Testis (tissue), 2 donors: ENCODE measurements around the gene COL23A1.

Experiments
- POLR2A ChIP-seq: fragments of 450-650 bp; IDR thresholded peaks from one replicate; pipeline ENCODE4 v1.6.1; 2017; ENCODE audit warnings: antibody characterized with exemption, mild to moderate bottlenecking, moderate library complexity
- TF ChIP-seq, protein P1 (sequence below), 3 experiments: fragments of 450-650 bp in 2 of 3; fragments of 200-600 bp in 1 of 3; sonication (generic) in 1 of 3; IDR thresholded peaks; one replicate each; pipeline ENCODE4 v1.5.1; 2016 to 2019; ENCODE audit warnings: antibody characterized with exemption in 3 of 3, mild to moderate bottlenecking in 2 of 3, moderate library complexity in 1 of 3

DNA sequence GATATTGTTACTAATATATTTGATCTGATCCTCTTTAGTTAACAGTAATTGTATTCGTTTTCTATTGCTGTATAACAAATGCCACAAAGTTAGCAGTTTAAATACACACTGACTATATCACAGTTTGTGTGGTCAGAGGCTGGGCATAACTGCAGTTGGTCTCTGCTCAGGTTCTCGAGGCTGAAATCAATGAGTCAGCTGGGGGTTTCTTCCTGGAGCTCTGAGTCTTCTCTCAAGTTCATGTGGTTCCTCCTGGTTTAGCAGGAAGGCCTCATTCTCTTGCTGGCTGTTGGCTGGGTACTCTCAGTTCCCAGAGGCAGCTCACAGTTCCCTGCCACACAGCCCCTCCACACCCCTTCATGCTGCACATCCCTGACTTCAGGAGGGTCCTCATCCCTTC, 20.7 kb downstream of the COL23A1 start:
- no peak for TF ChIP-seq POLR2A
- TF ChIP-seq, protein P1, sequence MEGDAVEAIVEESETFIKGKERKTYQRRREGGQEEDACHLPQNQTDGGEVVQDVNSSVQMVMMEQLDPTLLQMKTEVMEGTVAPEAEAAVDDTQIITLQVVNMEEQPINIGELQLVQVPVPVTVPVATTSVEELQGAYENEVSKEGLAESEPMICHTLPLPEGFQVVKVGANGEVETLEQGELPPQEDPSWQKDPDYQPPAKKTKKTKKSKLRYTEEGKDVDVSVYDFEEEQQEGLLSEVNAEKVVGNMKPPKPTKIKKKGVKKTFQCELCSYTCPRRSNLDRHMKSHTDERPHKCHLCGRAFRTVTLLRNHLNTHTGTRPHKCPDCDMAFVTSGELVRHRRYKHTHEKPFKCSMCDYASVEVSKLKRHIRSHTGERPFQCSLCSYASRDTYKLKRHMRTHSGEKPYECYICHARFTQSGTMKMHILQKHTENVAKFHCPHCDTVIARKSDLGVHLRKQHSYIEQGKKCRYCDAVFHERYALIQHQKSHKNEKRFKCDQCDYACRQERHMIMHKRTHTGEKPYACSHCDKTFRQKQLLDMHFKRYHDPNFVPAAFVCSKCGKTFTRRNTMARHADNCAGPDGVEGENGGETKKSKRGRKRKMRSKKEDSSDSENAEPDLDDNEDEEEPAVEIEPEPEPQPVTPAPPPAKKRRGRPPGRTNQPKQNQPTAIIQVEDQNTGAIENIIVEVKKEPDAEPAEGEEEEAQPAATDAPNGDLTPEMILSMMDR (IDR thresholded peaks at IDR 0.05): no peak
